ENCODE data around the gene ATP2A1. TPM values are rescaled to one million over a fixed set of nuclear protein-coding genes. Genes with fewer than 3 reads are reported as not detected.
"Not testable (repeated sequence)": the region's sequence is repeated elsewhere in the genome, so short reads cannot be mapped to it uniquely, and the experiment has no call there.

ATP2A1 gene
- total and polyA plus RNA-seq, 2 experiments from 2014 or later = 0.13 to 2.3 TPM

DNA sequence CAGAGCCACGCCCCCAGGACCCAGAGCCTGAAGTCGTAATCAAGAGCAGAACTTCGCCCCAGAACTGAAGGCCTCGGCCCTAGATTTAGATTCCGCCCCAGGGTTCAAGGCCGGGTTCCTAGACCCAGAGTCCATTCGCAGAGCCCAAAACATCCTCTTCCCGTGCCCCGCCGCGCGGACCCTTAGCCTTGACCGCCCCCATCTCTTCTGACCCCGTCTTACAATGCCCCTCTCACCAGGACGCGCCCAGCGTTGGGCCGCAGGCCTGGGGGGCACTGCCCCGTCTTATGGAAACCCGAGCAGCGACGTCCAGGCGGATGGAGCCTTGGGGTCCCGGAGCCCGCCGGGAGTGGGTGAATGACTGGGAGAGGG lies 58.5 kb downstream of the ATP2A1 start:
- no peak overlapping the region for H3K4me3 ChIP-seq
- DNase-seq (ENCODE audit: low spot score) = no peak
- H3K9me3 ChIP-seq (ENCODE audit: low read depth) = no peaks in the 10 kb centered on the region
- 94% methylated on average over 25 of the region's 26 CpGs for WGBS (ENCODE audit: low lambda C conversion rate, missing lambda C conversion rate)
- no peak overlapping the region for H2AFZ ChIP-seq
- no peaks in the 10 kb centered on the region for H3K9me2 ChIP-seq (replicated peaks; ENCODE audit: insufficient read depth)
- no peaks in the 10 kb centered on the region for H3K36me3 ChIP-seq (replicated peaks; ENCODE audit: insufficient read depth, low read depth)
- H4K20me1 ChIP-seq (ENCODE audit: insufficient read depth, poor library complexity, severe bottlenecking) = no peaks in the 10 kb centered on the region
- no peak for TF ChIP-seq EZH2phosphoT487 (IDR thresholded peaks at IDR 0.05; ENCODE audit: low read depth, severe bottlenecking, unreplicated experiment)
- TF ChIP-seq, protein P1, sequence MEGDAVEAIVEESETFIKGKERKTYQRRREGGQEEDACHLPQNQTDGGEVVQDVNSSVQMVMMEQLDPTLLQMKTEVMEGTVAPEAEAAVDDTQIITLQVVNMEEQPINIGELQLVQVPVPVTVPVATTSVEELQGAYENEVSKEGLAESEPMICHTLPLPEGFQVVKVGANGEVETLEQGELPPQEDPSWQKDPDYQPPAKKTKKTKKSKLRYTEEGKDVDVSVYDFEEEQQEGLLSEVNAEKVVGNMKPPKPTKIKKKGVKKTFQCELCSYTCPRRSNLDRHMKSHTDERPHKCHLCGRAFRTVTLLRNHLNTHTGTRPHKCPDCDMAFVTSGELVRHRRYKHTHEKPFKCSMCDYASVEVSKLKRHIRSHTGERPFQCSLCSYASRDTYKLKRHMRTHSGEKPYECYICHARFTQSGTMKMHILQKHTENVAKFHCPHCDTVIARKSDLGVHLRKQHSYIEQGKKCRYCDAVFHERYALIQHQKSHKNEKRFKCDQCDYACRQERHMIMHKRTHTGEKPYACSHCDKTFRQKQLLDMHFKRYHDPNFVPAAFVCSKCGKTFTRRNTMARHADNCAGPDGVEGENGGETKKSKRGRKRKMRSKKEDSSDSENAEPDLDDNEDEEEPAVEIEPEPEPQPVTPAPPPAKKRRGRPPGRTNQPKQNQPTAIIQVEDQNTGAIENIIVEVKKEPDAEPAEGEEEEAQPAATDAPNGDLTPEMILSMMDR (IDR thresholded peaks at IDR 0.05; ENCODE audit: poor library complexity) = no peak
- TF ChIP-seq EZH2 (IDR thresholded peaks at IDR 0.05; ENCODE audit: borderline replicate concordance) = no peak
- no peak overlapping the region for H3K4me2 ChIP-seq
- H3K4me1 ChIP-seq (ENCODE audit: insufficient read depth) = no peaks in the 10 kb centered on the region
- H3K27me3 ChIP-seq = no peaks in the 10 kb centered on the region
- no peaks in the 10 kb centered on the region for H3K79me2 ChIP-seq
- H3K27ac ChIP-seq = no peak overlapping the region

DNA sequence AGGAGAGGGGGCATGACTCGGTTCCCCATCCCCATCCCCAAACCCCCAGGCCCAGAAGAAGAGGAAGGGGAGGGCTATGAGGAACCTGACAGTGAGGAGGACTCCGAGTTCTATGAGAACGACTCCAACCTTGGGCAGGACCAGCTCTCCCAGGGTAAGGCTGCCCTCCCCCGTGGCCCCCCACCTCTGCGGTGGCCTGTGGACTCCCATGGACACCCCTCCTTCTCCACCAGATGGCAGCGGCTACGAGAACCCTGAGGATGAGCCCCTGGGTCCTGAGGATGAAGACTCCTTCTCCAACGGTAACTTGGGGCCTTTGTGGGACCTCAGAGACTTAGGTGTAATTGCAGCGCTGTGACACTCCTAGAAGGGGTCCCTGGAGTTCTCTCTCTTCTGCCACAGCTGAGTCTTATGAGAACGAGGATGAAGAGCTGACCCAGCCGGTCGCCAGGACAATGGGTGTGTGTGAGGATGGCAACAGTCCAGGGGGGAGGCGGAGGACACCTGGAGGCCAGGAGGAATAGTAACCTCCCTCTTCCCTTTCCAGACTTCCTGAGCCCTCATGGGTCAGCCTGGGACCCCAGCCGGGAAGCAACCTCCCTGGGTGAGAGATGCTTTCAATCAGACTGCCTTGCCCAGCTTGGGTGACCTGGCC lies 59.1 kb downstream of the ATP2A1 start:
- H2AFZ ChIP-seq = no peak overlapping the region
- no peaks in the 10 kb centered on the region for H3K27me3 ChIP-seq
- H3K4me1 ChIP-seq (ENCODE audit: insufficient read depth) = no peaks in the 10 kb centered on the region
- H3K9me2 ChIP-seq (replicated peaks; ENCODE audit: insufficient read depth) = no peaks in the 10 kb centered on the region
- no peak overlapping the region for H3K4me2 ChIP-seq
- H3K4me3 ChIP-seq = no peak overlapping the region
- no peak overlapping the region for H3K27ac ChIP-seq
- no peak for DNase-seq (ENCODE audit: low spot score)
- WGBS (ENCODE audit: low lambda C conversion rate, missing lambda C conversion rate) = 90% methylated on average over 13 of the region's 14 CpGs
- no peaks in the 10 kb centered on the region for H3K36me3 ChIP-seq (replicated peaks; ENCODE audit: insufficient read depth, low read depth)
- no peaks in the 10 kb centered on the region for H4K20me1 ChIP-seq (ENCODE audit: insufficient read depth, poor library complexity, severe bottlenecking)
- H3K9me3 ChIP-seq (ENCODE audit: low read depth) = no peaks in the 10 kb centered on the region
- TF ChIP-seq, protein P1 (IDR thresholded peaks at IDR 0.05; ENCODE audit: poor library complexity) = no peak
- TF ChIP-seq EZH2phosphoT487 (IDR thresholded peaks at IDR 0.05; ENCODE audit: low read depth, severe bottlenecking, unreplicated experiment) (no peak), EZH2 (IDR thresholded peaks at IDR 0.05; ENCODE audit: borderline replicate concordance) (no peak)
- no peaks in the 10 kb centered on the region for H3K79me2 ChIP-seq

GRCh38 chr16:28938721-28939120 lies 60.4 kb downstream of the ATP2A1 start:
- 87% methylated on average over 6 of the region's 7 CpGs for WGBS (ENCODE audit: low lambda C conversion rate, missing lambda C conversion rate)
- no peak overlapping the region for H3K4me2 ChIP-seq
- H3K79me2 ChIP-seq = no peaks in the 10 kb centered on the region
- no peak for TF ChIP-seq EZH2phosphoT487 (IDR thresholded peaks at IDR 0.05; ENCODE audit: low read depth, severe bottlenecking, unreplicated experiment)
- TF ChIP-seq, protein P1 (IDR thresholded peaks at IDR 0.05; ENCODE audit: poor library complexity) = no peak
- no peak for TF ChIP-seq EZH2 (IDR thresholded peaks at IDR 0.05; ENCODE audit: borderline replicate concordance)
- no peaks in the 10 kb centered on the region for H3K4me1 ChIP-seq (ENCODE audit: insufficient read depth)
- H2AFZ ChIP-seq = no peak overlapping the region
- no peaks in the 10 kb centered on the region for H3K36me3 ChIP-seq (replicated peaks; ENCODE audit: insufficient read depth, low read depth)
- no peaks in the 10 kb centered on the region for H3K27me3 ChIP-seq
- H3K9me3 ChIP-seq (ENCODE audit: low read depth) = no peaks in the 10 kb centered on the region
- no peak for DNase-seq (ENCODE audit: low spot score)
- no peak overlapping the region for H3K4me3 ChIP-seq
- H3K9me2 ChIP-seq (replicated peaks; ENCODE audit: insufficient read depth) = no peaks in the 10 kb centered on the region
- no peaks in the 10 kb centered on the region for H4K20me1 ChIP-seq (ENCODE audit: insufficient read depth, poor library complexity, severe bottlenecking)
- H3K27ac ChIP-seq = no peak overlapping the region

DNA sequence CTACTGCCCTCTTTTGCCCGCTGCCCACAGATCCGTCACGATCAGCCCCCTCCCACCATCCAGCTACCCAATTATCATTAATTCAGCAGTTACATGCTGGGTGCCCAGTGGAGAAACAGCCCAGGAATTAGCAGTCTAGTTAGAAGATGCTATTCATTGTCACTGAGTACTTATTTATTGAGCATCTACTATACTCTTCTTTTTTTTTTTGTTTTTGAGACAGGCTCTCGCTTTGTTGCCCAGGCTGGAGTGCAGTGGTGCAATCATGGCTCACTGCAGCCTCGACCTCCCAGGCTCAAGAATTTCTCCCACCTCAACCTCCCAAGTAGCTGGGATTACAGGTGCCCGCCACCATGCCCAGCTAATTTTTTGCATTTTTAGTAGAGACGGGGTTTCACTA lies 61.5 kb downstream of the ATP2A1 start:
- not testable (repeated sequence) for DNase-seq (ENCODE audit: low spot score); H3K79me2 ChIP-seq; H3K4me1 ChIP-seq (ENCODE audit: insufficient read depth); H3K9me3 ChIP-seq (ENCODE audit: low read depth); H3K4me3 ChIP-seq; H3K4me2 ChIP-seq; H3K9me2 ChIP-seq (replicated peaks; ENCODE audit: insufficient read depth); H2AFZ ChIP-seq; H3K27ac ChIP-seq; H4K20me1 ChIP-seq (ENCODE audit: insufficient read depth, poor library complexity, severe bottlenecking); H3K27me3 ChIP-seq; H3K36me3 ChIP-seq (replicated peaks; ENCODE audit: insufficient read depth, low read depth)
- 91% methylated on average over 7 of the region's 7 CpGs for WGBS (ENCODE audit: low lambda C conversion rate, missing lambda C conversion rate)
